Measurements from ENCODE around the gene FNDC3B.

Gene FNDC3B

DNA sequence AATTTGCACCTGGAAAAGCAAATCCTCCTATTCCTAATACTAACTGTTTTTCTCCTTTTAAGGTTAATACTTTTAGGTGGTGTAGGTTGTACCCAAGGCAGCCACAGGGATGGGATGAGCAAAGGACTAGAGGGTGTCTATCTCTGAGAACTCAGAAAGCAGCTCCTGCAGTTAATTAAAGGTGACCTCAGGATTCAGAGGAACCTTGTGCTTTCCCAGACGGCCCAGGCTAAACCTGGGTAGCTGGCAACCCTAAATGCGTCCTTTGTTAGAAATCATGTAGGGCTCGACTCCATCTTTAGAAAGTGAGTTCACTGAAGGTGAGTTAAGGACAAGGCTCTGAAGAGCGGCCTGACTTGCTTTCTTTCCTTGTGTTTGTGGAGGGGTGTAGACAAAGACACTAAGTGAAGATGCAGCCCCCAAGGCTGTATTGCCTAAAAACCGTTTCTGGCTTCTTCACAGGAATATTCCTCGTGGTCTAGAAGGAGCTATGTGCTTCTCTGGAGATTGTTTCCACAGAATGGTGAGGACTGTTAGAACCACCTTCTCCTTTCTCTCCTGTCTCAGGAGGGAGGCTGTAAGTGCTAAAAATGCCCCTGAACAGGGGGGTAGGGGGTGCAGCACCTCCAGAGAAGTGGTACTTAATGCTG is 14.9 kb downstream of the FNDC3B start:
- DNase-seq (ENCODE audit: low read depth in 2 of 2), result no peak

DNA sequence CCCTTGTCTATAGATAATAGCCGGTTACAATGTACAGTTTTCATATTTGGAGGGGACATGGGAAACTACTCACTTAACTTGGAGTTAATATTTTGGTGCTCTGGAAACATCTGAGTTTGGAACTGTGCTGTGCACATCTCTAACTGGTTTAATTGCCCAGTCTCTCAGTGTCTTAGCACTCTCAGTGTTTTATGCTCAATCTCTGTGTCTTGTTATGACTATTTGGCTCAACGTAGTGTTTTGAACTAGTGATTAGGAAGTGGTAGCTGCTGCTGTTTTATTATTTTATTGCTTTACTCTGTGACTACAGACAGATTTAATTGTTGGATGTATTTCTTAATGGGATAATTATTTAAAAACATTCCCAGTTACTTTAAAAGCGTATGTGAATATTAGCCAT is 17.0 kb downstream of the FNDC3B start:
- DNase-seq (ENCODE audit: low read depth in 2 of 2), result no peak

DNA sequence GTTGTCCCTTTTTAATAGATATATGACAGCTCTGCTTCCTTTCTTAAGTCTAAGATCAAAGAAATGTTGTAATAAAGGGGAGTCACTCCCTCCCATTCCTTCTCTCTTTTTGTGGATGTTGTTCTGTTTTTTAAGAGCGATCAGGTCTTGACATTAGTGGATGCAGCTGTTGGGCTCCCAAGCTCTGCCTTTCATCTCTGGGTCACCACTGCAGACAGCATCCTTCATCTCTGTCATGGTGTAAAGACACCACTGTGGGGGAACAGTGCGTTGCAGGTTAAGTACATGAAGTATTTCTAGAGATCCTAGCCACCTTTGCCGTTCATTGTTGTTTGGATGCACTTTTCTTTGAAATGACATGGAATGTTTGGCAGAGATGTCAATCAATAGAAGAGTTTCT is 17.7 kb downstream of the FNDC3B start:
- no peak for DNase-seq (ENCODE audit: low read depth in 2 of 2)

DNA sequence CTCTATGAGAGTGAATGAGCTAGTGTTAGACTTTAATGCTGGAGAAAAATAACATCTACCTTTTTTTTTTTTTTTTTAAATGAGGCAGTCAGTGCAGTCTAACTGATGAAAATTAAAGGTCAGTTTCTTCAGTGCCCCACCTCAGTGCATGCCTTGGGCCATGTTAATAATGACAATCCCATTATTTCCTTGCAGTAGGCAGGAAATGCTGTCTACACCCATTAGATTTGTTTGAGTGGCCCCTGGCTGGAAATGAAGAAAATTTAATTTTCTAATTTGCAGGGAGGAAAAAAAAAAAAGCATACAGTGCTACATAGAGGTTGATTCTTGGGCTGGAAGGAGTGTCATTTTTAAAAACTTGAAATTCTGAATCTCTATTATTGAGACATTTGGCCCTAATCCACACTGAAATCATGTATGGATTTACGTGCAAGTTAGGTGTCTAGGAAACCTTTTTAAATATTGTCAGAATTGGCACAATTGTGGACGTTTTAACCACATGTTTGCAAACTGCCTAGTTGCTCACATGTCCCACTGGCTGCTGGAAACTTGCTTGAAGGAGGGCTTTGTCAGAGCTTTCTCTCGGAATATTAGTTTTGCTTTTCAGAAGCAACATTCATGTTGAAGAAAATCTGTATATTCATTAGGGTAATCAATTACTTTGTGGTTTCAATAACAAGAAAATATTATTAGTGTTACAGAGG is 18.4 kb downstream of the FNDC3B start:
- no peak for DNase-seq (ENCODE audit: low read depth in 2 of 2)

DNA sequence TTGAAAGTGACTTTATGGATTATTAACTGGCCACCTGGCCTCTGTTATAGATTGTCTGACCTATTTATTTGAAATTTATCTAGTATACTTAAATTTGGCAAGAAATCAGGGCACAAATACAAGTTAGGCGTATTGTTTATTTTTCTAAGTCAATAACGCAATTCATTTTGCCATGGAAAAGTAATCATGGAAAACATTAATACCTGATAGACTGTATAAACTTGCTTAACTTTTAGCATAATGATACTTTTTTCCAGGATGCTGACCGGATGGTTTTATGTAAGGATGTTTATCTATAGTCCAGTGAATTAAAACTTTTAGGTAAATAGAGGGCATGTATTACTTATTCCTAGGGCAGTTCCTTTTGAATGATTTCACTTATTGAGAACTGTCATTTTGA is 20.2 kb downstream of the FNDC3B start:
- DNase-seq (ENCODE audit: low read depth in 2 of 2), result no peak

DNA sequence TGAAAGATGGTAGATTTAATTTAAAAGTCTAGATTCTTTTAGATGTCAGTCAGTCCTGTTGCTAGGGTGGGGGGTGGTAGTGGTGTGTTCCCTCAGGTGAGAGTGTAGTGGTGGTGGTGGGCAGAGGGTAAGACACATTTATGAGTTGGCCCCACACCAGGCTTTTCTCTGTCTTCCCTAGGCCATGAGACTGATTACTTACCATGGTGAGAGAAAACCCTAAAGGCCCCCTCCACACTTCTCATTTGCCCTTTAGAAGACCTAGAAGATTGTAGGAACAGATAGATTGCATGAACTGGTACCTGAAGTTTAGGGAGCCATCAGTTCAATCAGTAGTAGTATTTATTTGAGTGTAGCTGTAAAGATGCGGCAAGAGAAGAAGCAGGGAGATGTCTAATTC is 20.9 kb downstream of the FNDC3B start:
- no peak for DNase-seq (ENCODE audit: low read depth in 2 of 2)

DNA sequence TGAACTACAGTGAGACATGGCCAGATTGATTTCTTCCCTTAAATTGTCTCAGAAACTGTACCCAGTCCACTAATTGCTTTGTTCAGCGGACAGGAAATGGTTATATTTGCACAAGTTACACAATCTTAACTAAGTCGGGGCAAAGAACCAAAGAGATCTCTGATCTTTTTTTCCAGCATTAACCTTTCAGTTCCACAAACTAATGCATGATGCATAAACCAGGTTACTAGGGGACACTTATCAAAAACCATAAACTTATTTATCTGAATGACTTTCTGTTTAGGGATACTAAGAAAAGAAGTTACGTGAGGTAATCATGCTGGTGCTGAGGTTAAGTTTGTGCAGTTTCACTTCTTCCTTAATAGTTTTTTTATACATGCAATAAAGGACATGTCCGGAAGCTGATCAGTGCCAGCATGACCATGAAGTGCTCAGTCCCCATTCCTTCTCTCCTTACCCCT is 22.4 kb downstream of the FNDC3B start:
- no peak for DNase-seq (ENCODE audit: low read depth in 2 of 2)

DNA sequence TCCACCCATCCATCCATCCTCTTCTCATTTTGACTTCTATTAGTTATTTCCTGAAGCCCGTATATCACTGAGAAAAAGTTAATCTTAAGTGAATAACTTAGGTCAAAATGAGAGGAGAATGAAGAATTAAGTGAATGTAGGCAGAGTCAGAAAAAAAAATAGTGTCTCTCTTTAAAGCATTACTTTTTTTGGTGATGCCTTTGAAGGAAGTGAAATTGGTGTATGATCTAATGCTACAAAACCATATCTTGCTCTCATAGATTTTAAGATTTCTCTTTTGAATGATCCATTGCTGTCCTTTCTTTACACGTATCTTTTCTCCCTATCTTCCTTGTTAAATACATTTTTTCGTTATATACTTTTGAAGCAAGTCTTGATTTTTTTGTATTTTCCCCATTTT is 23.4 kb downstream of the FNDC3B start:
- DNase-seq (ENCODE audit: low read depth in 2 of 2), result no peak

DNA sequence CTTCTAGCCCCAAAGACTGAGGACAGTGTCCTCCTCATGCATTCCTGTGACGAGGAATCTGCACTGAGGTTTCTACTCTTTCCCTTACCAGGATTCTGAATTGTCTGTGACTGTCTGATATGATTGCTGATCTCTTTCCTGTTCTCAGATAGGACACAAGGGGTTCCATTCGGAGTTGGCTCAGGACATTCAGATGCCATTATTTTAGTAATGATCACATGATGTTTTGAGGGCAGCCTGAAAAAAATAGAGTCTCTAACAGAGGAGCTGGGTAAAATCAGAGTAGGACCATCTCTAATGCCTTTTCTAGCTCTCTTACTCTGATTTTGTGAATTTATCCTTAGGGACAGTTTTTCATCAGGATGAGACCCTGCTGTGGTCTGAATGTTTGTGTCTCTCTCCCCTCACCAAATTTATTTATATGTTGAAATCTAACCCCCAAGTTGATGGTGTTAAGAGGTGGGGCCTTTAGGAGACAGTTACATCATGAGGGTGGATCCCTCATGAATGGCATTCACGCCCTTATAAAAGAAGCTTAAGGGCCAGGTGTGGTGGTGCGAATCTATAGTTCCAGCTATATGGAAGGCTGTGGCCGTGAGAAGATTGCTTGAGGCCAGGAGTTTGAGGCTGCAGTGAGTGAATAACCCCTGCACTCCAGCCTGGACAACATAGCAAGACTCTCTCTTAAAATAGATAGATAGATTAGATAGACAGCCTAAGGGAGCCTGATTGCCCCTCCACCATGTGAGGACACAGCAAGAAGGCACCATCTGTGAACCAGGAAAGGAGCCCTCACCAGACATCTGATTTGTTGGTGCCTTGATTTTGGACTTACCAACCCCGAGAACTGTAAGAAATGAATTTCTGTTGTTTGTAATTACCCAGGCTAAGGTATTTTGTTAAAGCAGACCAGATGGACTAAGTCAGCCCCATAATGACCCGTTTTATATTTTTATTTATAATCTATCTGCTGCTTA is 24.4 kb downstream of the FNDC3B start:
- DNase-seq (ENCODE audit: low read depth in 2 of 2), result no peak

DNA sequence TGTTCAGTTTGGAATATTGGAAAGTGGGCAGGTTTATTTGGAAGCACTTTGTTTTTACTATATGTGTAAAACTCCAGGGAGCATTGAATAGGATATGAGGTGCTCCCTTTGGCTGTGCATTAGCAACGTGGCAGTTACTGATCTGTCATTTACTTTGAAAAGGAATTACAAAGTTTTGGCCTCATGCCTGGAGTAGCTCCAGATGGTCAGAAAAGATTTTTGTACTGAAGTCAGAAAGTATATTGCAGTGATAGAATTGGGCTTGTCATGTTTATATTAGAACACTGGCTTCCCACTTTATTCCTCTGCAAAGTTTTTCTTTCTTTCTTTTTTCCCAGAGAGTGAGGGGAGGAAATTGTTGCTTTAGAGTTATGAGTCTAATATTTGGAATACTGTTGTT is 26.1 kb downstream of the FNDC3B start:
- DNase-seq (ENCODE audit: low read depth in 2 of 2), result no peak

DNA sequence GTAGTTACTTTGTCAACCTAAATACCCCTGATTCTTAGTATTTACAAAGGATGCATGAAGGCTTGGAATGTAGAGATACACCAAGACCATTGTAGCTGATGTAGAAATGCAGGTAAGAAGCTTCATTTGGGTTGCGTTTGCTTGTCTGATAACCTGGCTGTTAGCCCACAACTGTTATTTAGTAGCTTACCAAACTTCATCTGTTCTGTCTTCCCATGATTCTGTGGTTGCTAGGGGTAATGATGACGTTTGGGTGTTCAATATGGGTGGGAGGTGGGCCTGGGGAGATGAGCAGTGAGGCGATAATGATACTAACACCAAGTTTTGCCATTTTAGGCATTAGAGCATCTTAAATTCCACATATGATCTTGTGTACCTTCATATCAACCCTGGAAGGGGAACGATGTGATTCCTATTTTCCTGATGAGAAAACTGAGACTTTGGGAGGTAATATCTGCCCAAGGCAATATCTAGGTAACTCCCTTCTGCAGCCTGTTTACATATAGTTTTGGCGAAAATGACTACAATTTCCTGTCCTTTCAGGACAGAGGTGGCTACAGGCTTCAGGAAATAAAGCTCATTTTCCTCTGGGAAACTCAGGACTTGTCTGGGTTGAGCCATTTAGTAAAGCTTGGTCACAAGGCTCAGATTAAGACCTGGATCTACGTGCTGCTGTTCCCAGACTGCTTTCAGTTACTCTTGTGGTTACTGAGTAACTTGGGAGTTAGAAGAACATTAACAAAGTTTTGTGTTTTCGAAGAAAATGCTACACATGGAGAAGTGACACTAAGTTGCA is 26.8 kb downstream of the FNDC3B start:
- no peak for DNase-seq (ENCODE audit: low read depth in 2 of 2)

DNA sequence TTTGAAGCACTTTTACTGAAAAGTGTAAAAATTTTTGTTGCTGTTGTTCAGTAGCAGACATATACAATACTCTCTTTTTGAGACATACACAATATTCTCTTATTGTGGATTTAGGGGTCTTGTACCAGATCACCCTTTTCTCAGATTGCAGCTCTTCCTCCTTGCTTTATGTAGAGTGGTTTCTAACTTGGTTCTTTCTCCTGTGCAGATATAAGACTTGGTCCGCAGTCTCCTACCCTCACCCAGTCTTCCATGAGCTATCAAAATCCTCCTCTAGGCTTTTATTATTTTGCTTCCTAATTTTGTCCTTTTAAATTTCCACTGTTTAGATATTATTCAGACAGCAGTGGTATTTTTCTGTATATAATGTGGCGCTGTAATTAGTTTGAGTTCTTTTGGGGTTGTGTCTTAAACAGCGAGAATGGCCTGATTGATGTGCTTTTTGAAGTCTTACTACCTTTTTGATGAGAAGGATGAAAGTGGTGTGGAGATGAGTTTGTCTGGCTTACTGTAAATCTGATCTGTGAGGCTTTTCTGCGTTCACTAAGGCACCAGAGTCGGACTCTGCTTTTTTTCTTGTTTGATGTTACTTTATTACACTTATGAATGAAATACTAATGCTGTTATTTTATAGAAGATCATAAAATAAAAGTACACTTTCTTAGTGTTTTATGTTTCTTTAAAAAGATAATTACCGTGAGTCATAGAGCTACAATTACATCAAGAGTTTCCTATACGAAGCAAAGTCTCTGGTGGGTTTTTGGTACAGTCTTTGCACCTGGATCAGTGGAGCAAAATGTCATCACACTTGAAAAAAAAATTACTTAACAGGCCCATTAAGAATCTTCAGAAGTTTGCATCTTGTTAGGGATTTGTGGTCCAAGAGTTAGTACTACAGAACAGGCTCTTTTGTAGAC is 27.8 kb downstream of the FNDC3B start:
- DNase-seq (ENCODE audit: low read depth in 2 of 2), result no peak

DNA sequence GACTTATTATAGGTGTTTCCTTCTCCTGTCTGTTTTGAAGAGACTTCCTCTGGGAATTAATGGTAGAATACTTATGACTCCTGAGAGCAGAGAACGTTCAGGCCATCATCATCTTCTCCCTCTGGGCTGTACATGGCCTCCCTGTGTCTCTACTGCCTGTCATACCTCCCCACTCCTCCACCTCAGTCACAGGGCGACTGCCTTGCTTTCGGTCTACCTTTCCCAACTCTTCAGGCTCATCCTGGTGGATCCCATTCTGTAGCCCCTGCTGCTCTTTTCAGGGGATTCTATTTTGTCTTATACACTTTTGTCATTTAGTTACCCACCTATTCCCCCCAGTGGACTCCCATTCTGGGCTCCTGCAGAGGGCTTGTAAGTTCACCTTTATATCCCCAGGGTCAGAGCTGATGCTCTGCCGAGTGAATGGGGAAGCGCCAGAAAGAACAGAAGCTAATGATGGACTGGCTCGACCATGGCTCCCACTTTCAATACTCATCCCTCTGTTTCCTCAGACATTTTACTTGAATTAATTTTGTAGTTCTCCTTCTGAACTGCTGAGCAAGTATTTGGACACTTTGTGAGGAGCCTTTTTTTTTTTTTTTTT is 28.6 kb downstream of the FNDC3B start:
- no peak for DNase-seq (ENCODE audit: low read depth in 2 of 2)

DNA sequence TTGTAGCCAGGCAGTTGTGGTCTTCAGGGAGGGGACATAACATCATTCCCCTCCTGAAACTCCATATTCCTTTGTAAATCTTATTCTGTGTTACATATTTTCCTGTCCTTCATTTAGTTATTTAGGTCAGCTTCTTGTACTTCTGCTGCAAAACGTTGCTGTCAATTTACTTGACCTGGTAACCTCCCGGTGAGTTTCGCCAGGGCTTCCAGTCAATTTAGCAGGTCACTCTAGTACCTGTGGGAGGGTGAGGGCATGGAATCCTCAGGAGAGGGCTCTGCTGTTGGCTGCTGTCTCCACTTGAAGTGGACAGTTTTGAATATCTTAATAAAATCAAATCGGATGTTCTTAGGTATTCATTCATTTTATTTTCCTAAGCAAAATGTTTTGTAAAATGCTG is 29.6 kb downstream of the FNDC3B start:
- no peak for DNase-seq (ENCODE audit: low read depth in 2 of 2)

DNA sequence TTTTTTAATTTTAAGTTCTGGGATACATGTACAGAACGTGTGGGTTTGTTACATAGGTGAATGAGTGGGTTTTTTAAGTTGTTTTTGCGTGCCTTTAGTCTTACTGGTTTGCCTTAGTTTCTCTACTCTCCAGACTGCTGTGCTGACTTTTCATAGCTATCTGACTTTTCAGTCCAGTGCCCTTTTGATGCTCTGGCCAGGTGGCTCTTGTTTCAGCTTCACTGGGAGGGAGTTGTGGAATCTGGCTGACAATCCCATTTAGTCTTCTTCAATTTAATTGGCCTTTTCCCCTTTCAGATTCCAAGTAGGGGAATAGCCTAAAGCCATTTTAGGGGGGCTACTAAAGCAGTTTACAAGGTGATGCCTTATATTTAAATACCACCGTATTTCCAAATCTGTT is 30.1 kb downstream of the FNDC3B start:
- no peak for DNase-seq (ENCODE audit: low read depth in 2 of 2)

DNA sequence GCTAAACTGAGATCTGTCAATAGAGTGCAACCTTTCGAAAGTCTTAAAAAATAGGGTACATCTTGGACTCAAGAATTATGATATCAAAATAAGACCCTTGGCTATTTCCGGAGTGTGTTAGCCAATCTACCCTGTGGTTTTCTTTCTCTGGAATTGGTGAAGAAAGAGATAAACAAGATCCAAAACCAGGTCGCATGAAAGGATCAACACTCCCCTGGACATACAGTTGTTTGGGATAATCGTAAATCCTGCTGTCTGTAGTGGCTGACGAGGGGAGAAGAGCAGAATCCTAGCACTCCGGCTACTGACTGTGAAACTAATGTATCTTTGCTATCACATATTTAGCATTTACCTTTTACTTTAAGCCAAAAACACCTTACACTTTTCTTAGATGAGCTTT is 30.9 kb downstream of the FNDC3B start:
- DNase-seq (ENCODE audit: low read depth in 2 of 2), result no peak

DNA sequence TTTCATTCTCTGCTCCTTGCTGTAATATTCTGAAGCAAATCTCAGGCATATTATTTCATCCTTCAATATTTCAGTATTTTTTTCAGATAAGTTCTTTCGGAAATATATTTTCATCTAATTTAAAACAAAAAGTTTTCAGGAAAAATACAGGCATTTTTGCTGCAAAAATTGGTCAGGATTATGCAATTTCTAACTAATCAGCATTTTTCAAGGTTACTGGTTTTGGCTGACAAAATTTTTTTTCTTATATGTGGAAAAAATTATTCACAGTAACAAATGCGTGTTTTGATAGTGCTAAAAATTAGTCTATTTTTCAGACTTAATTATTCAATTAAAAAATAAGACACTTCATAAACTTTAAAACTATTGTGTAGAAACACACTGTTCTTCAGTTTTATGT is 31.4 kb downstream of the FNDC3B start:
- no peak for DNase-seq (ENCODE audit: low read depth in 2 of 2)

DNA sequence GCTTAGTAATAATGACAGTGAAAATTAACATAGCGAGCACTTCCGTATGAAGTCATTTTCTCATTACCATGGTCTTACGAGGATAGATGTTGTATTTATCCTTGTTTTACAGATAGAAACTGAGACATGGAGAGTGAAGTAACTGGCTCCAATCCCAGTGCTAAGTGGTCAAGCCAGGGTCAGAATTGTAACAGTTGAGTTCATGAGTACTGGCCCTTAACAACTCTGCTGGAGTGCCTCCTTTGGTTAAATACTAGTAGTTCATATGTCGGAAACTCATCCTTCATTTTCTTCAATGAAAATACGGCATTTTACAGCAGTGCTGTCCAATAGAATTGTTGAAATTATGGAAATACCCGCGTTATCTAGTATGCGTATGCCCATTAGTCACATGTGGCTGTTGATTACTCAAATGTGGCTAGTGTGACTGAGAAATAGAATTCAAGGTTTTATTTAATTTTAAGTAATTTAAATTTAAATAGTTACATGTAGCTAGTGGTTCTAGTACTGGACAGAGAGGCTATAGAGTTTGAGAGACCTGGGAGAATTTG is 32.5 kb downstream of the FNDC3B start:
- no peak for DNase-seq (ENCODE audit: low read depth in 2 of 2)

DNA sequence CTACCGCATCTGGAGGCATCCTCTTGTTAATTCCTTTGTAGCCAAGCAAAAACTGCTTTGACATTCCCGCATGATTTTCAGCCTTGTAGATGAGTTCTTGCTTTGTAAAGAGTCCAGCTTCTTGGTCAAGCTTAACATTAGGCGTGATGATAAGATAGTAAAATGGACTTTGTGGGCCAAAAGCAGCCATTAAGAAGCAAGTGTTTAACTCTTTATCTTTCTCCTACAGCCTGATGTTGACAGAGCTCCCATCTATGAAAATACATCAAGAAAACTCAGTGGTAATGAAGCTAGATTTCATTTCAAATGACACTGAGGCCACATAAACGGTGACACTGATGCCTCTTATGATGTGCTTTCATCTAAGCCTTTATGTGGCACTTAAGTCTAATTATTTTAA is 33.2 kb downstream of the FNDC3B start:
- no peak for DNase-seq (ENCODE audit: low read depth in 2 of 2)

Measured in stimulated activated CD4-positive, alpha-beta T cell treated with anti-CD3 and anti-CD28 coated beads, Interleukin-12 subunit alpha, Interleukin-12 subunit beta, amount 100 ng/mL, for 24 hours (primary cell).